Ishikawa (cell line): ENCODE results near the gene ZNF175.

Source experiments
- EP300 ChIP-seq: IDR thresholded peaks from 2 replicates; pipeline ENCODE4 v1.6.1; 2012; ENCODE audit warnings: borderline replicate concordance
- TEAD4 ChIP-seq: IDR thresholded peaks from 2 replicates; pipeline ENCODE4 v1.6.1; 2012

DNA sequence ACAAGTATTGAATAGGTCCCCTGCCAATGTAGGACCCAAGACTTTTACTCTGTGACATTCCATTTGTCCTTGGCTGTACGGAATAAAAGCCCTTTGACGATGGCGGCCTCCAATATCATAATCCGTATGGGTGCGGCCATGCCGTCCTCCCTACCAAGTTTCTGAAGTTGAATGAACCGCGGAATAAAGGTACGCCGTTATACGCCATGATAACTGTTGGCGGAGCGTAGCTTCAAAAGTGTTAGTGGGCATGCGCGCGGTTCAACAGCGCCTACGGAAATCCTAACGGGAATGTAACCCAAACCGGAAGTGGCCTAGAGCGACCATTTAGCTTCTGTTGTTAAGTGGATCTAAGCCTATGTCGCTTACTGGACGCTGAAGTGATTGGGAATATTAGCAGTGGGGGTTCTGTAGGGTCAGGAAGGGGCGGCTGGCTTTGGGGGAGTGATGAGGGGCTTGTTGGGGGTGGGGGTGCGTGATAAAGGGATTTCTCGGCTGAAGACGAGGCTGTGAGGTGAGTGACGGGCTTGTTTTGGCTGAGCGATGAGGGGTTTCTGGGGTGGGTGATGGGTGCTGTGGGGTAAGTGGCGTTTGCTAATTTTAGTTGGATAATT is at the start of gene ZNF175:
- TF ChIP-seq TEAD4 (peak; percentile 54), EP300 (no peak)
